ENCODE data around the gene STIM1.
"Not testable (repeated sequence)": the region's sequence is repeated elsewhere in the genome, so short reads cannot be mapped to it uniquely, and the experiment has no call there.

STIM1 gene

GRCh38 chr11:4041731-4042391, 186.4 kb downstream of the STIM1 start:
- DNase-seq, result no peak

GRCh38 chr11:4044976-4045646, 189.6 kb downstream of the STIM1 start:
- peak; percentile 67 for DNase-seq

GRCh38 chr11:4048340-4048739, 192.9 kb downstream of the STIM1 start:
- DNase-seq, result no peak

GRCh38 chr11:4049006-4049405, 193.5 kb downstream of the STIM1 start:
- no peak for DNase-seq

GRCh38 chr11:4050138-4050537, 194.7 kb downstream of the STIM1 start:
- DNase-seq, result no peak

- DNase-seq, result not testable (repeated sequence)
Observed at GRCh38 chr11:4053200-4053599, 197.7 kb downstream of the STIM1 start.

GRCh38 chr11:4054643-4055042, 199.2 kb downstream of the STIM1 start:
- DNase-seq, result no peak

GRCh38 chr11:4059424-4059823, 204.0 kb downstream of the STIM1 start:
- no peak for DNase-seq

GRCh38 chr11:4060182-4060923, 204.9 kb downstream of the STIM1 start:
- DNase-seq, result no peak

GRCh38 chr11:4061700-4062099, 206.2 kb downstream of the STIM1 start:
- DNase-seq, result no peak

- no peak for DNase-seq
Observed at GRCh38 chr11:4063348-4063747, 207.9 kb downstream of the STIM1 start.

GRCh38 chr11:4064278-4064955, 209.0 kb downstream of the STIM1 start:
- no peak for DNase-seq

- DNase-seq, result no peak
Observed at GRCh38 chr11:4065086-4065485, 209.6 kb downstream of the STIM1 start.

- DNase-seq, result no peak
Observed at GRCh38 chr11:4065601-4066377, 210.3 kb downstream of the STIM1 start.

GRCh38 chr11:4066910-4067309, 211.4 kb downstream of the STIM1 start:
- no peak for DNase-seq

- no peak for DNase-seq
Observed at GRCh38 chr11:4068962-4069361, 213.5 kb downstream of the STIM1 start.

- no peak for DNase-seq
Observed at GRCh38 chr11:4071325-4071724, 215.9 kb downstream of the STIM1 start.

- DNase-seq, result peak; percentile 47
Observed at GRCh38 chr11:4071914-4072313, 216.4 kb downstream of the STIM1 start.

- DNase-seq, result peak; percentile 90
Observed at GRCh38 chr11:4072668-4073285, 217.3 kb downstream of the STIM1 start.

GRCh38 chr11:4074266-4074665, 218.8 kb downstream of the STIM1 start:
- no peak for DNase-seq

GRCh38 chr11:4076774-4077173, 221.3 kb downstream of the STIM1 start:
- peak; percentile 63 for DNase-seq

GRCh38 chr11:4083198-4083597, 227.7 kb downstream of the STIM1 start:
- no peak for DNase-seq
